ENCODE data around the gene RFNG.

RFNG gene

DNA sequence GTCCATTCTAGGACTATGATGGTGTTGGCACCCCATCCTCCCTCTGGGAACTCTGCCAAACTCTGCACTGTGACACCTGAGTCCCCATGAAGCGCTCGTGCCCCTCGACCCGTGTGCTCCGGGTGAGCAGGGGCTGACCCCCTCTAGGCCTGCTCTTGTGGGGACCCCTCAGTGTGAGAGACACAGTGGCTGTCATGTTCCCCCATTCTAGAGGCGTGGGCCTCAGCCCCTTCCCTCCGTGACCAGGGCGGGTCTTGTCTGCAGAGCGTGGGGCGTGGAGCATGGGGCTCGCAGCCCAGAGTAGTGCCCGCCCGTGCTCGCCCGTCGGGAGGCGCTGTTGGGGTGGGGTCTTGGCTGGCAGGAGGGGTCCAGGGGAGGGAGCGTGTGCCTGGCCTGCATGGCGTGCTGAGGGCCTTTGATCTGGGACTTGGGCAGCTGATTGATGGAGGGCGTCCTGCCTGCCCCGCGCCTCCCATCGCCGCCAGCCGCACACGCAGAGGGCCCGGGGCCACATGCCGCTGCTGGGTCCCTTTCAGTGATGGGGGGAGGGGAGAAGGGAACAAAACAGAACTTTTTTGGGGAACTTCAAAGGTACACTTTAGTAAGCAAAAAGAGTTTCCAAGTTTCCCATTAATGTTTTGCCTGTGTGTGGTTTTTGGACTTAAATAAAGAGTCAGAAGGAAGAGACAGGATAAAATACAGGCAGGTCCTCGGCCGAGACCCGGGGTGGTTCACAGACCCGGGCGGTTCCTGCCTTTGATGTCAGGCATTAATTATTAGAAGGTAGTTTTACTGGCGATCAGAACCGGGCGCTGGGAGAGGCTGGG, 51.4 kb downstream of the RFNG start:
- no peak for DNase-seq (ENCODE audit: low read depth)

DNA sequence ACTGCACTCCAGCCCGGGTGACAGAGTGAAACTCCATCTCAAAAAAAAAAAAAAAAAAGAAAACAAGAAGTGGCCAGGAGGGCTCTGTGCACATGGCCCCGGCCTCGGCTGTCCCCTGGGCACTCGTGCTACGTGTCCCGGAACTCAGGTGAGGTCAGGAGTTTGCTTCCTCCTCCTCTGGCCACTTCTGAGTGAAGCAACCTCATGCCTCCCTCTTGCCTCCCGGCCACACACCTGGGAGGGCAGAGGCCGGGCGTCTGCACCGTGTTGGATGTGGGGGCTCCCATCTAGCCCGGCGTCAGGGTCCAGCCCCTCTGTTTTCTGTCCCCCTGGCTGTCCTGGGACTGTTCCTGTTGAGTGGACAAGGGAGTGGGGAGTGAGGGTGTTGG, 52.0 kb downstream of the RFNG start:
- no peak for DNase-seq (ENCODE audit: low read depth)

DNA sequence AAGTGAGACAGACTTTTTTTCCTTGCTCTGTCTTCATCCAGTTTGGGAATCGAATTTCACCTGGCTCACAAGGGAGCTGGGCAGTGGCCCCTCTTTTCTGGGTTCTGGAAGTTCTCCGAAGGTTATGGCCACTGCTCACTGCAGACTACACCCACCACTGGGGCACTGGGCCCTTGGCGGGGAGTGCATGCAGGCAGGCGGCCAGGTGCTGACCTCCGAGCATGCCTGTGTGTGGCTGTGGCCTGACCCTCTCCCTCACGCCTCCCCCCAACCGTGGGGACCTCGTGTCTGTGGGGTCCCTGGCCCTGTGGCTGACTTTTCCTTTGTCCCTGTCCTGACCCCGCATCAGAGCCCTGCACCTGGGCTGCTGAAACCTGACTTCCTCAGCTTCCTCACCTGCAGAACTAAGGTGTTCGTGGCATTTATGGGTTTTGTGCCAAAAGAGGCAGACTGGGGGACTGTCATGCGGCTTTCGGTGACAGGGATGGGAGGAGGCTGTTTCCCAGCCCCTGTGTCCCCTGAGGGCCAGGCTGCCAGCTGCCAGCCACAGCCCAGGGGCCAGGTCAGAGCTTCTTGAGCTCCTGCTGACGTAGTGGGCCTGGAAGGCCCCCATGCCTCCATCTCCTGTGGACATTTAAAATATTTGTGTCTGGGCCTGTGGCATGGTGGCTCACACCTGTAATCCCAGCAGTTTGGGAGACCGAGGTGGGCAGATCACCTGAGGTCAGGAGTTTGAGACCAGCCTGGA, 52.7 kb downstream of the RFNG start:
- no peak for DNase-seq (ENCODE audit: low read depth)

DNA sequence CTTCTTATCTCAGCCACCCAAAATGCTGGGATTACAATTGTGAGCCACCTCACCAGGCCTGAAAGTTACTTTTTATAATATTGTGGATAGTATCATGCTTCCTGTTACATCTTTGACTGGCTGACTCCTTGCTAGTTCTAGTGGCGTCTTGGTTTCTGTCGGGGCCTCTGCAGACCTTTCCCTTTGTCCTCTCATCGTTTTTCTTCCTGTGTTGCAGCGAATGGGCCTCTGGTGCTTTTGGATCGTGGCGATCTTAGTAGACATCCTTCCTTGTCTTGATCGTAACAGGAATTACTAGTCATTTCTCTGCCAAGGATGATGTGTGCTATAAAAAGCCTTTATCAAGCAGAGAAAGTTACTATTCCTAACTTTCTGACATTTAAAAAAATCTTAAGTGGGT, 53.4 kb downstream of the RFNG start:
- no peak for DNase-seq (ENCODE audit: low read depth)

All from activated T-cell treated with anti-CD3 and anti-CD28 coated beads for 24 hours (primary cell).